Left renal cortex interstitium (tissue), 4 donors: ENCODE results near the gene ZFP92. TPM values are rescaled to one million over a fixed set of nuclear protein-coding genes. Genes with fewer than 3 reads are reported as not detected.

Source experiments
- DNase-seq, 4 donors: peaks; one replicate each; pipeline ENCODE4 v3.0.0-alpha.2; 2013; ENCODE audit warnings: low read depth in 4 of 4, low spot score in 2 of 4, missing footprints in 1 of 4
- polyA plus RNA-seq, 4 donors: library from polyadenylated mRNA; unstranded; fragments of 120-200 nt; gene quantifications; one replicate each; pipeline ENCODE4 v1.2.1, GENCODE V29; 2013; ENCODE audit not compliant: insufficient read length in 4 of 4

The ZFP92 gene
- 1 to 10 TPM in 2 of 4 donors, under 1 TPM in 2; 0.75 to 1.1 (median 0.97) TPM for polyA plus RNA-seq

GRCh38 chrX:153411255-153411987 lies at the start of gene ZFP92:
ZFP92 (plus strand) TSS chrX:153411472; CDS start chrX:153418323, 6,851 bp downstream.
- DNase-seq: no peak

GRCh38 chrX:153361781-153362397 lies 49.4 kb upstream of the ZFP92 start:
- no peak for DNase-seq

- DNase-seq: no peak
Measured at GRCh38 chrX:153365670-153366069, 45.6 kb upstream of the ZFP92 start.

- DNase-seq: no peak
Measured at GRCh38 chrX:153366119-153366518, 45.2 kb upstream of the ZFP92 start.

- DNase-seq: no peak
Measured at GRCh38 chrX:153366878-153367538, 44.3 kb upstream of the ZFP92 start.

- no peak for DNase-seq
Measured at GRCh38 chrX:153370293-153371055, 40.8 kb upstream of the ZFP92 start.

GRCh38 chrX:153371256-153371655 lies 40.0 kb upstream of the ZFP92 start:
- DNase-seq: no peak

GRCh38 chrX:153372949-153373348 lies 38.3 kb upstream of the ZFP92 start:
- DNase-seq: no peak

- DNase-seq: no peak
Measured at GRCh38 chrX:153374426-153374825, 36.8 kb upstream of the ZFP92 start.

GRCh38 chrX:153375571-153375970 lies 35.7 kb upstream of the ZFP92 start:
- DNase-seq: no peak

- DNase-seq: no peak
Measured at GRCh38 chrX:153377727-153378126, 33.5 kb upstream of the ZFP92 start.

GRCh38 chrX:153378607-153379006 lies 32.7 kb upstream of the ZFP92 start:
- no peak for DNase-seq

- DNase-seq: no peak
Measured at GRCh38 chrX:153379508-153379907, 31.8 kb upstream of the ZFP92 start.

- DNase-seq: no peak
Measured at GRCh38 chrX:153379971-153380581, 31.2 kb upstream of the ZFP92 start.

GRCh38 chrX:153380691-153381090 lies 30.6 kb upstream of the ZFP92 start:
- DNase-seq: no peak

GRCh38 chrX:153381684-153382532 lies 29.4 kb upstream of the ZFP92 start:
- DNase-seq: peak; percentile 34 to 62 (median 58)

- DNase-seq: no peak
Measured at GRCh38 chrX:153382563-153383482, 28.4 kb upstream of the ZFP92 start.

GRCh38 chrX:153384390-153384789 lies 26.9 kb upstream of the ZFP92 start:
- DNase-seq: no peak
